Endodermal cell (in vitro differentiated cells): Measurements from ENCODE around the gene RALGPS1. TPM values are rescaled to one million over a fixed set of nuclear protein-coding genes. Genes with fewer than 3 reads are reported as not detected.

ENCODE experiments used
- DNase-seq: peaks from one replicate; pipeline ENCODE4 v3.0.0-alpha.2; 2017
- H3K27ac ChIP-seq: 2 replicates; pipeline ENCODE4 v1.5.1; 2013; ENCODE audit warnings: mild to moderate bottlenecking, low read depth, low read length, moderate library complexity
- H3K27me3 ChIP-seq: 2 replicates; pipeline ENCODE4 v1.6.1; 2013; ENCODE audit warnings: mild to moderate bottlenecking, low read length, moderate library complexity; ENCODE audit not compliant: insufficient read depth, control insufficient read depth, poor library complexity, severe bottlenecking
- H3K36me3 ChIP-seq: 2 replicates; pipeline ENCODE4 v1.7.0; 2013; ENCODE audit warnings: mild to moderate bottlenecking, low read length, moderate library complexity; ENCODE audit not compliant: control insufficient read depth, insufficient read depth
- H3K4me1 ChIP-seq: one replicate; pipeline ENCODE4 v1.7.0; 2013; ENCODE audit warnings: low read length; ENCODE audit not compliant: control insufficient read depth, insufficient read depth
- H3K4me3 ChIP-seq: 2 replicates; pipeline ENCODE4 v1.5.1; 2013; ENCODE audit warnings: mild to moderate bottlenecking, low read length, moderate library complexity
- H3K9ac ChIP-seq: 2 replicates; pipeline ENCODE4 v1.6.1; 2013; ENCODE audit warnings: mild to moderate bottlenecking, low read length, moderate library complexity; ENCODE audit not compliant: poor library complexity, severe bottlenecking; ENCODE audit errors: extremely low read depth
- H3K9me3 ChIP-seq: 2 replicates; pipeline ENCODE4 v1.6.1; 2013; ENCODE audit warnings: mild to moderate bottlenecking, low read length, moderate library complexity; ENCODE audit not compliant: control insufficient read depth
- H3K27ac Mint-ChIP-seq: 2 replicates; pipeline ENCODE4 v1.8.0; 2020; ENCODE audit warnings: mixed read lengths
- H3K27me3 Mint-ChIP-seq: 2 replicates; pipeline ENCODE4 v1.8.0; 2021; ENCODE audit warnings: mild to moderate bottlenecking, mixed read lengths; ENCODE audit not compliant: insufficient read depth
- H3K36me3 Mint-ChIP-seq: 2 replicates; pipeline ENCODE4 v1.8.0; 2020; ENCODE audit warnings: low read depth, mixed read lengths
- H3K4me1 Mint-ChIP-seq: 2 replicates; pipeline ENCODE4 v1.8.0; 2020; ENCODE audit warnings: mixed read lengths
- H3K4me3 Mint-ChIP-seq: 2 replicates; pipeline ENCODE4 v1.8.0; 2020; ENCODE audit warnings: mild to moderate bottlenecking, moderate library complexity, mixed read lengths
- H3K9me3 Mint-ChIP-seq: 2 replicates; pipeline ENCODE4 v1.8.0; 2020; ENCODE audit warnings: mild to moderate bottlenecking, mixed read lengths
- WGBS, 2 experiments: methylation state at CpG; one replicate each; pipeline versions ENCODE4 v1.1.5 to v1.1.7; 2013; ENCODE audit warnings: missing lambda C conversion rate in 2 of 2, mixed read lengths in 1 of 2; ENCODE audit not compliant: insufficient coverage in 1 of 2, insufficient read length in 1 of 2; 5-methylcytosine and 5-hydroxymethylcytosine counted together
- total RNA-seq, 2 donors: library from RNA; stranded (reverse); fragmentation: NEBNext Ultra II Directional in 1 of 2; extraction: Animal tissue kit (Norgen Biotek cat#: 25700) in 1 of 2; gene quantifications; 2 replicates in 1 of 2; 3 replicates in 1 of 2; pipeline ENCODE4 v1.2.1, GENCODE V29; 2021
- TF ChIP-seq, protein P1 (sequence below): fragments of 200-600 bp; sonication (generic); conservative IDR thresholded peaks from 2 replicates; pipeline ENCODE4 v1.5.0; 2021; ENCODE audit warnings: antibody characterized with exemption, mild to moderate bottlenecking

Gene RALGPS1
- total RNA-seq, 2 donors from 2014 or later = 23.3 to 25.0 TPM

DNA sequence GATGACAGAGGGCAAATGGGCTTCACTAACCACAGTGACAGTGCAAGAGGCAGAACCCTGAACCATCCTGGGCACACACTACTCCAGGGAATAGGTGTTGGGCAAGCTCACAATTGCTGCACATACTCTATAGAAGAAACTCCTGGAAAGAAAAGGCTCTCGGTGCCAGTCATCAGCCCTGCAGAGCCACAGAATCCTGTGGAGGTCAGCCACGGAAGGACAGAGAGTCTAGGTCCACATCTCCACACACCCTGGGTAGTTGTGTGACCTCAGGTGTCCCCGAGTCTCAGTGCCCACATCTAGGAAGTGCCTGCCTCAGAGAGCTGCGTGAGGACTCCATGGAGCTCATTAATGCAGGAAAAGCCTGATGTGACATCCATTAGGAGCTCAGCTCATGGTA, 223.9 kb downstream of the RALGPS1 start:
- Histone ChIP-seq H3K4me1 (peaks cover 10% of the 10 kb centered on the region), H3K9ac (no peak overlapping the region), H3K4me3 (no peak overlapping the region), H3K27ac (no peak overlapping the region), H3K36me3 (no peaks in the 10 kb centered on the region), H3K27me3 (no peaks in the 10 kb centered on the region), H3K9me3 (no peaks in the 10 kb centered on the region)
- Mint-ChIP-seq H3K9me3 (no peaks in the 10 kb centered on the region), H3K36me3 (no peaks in the 10 kb centered on the region), H3K4me3 (no peak overlapping the region), H3K27ac (no peak overlapping the region), H3K4me1 (peaks cover 36% of the 10 kb centered on the region), H3K27me3 (no peaks in the 10 kb centered on the region)
- WGBS, 2 experiments = 91 to 100% methylated on average over 4 of the region's 4 CpGs
- TF ChIP-seq, protein P1, sequence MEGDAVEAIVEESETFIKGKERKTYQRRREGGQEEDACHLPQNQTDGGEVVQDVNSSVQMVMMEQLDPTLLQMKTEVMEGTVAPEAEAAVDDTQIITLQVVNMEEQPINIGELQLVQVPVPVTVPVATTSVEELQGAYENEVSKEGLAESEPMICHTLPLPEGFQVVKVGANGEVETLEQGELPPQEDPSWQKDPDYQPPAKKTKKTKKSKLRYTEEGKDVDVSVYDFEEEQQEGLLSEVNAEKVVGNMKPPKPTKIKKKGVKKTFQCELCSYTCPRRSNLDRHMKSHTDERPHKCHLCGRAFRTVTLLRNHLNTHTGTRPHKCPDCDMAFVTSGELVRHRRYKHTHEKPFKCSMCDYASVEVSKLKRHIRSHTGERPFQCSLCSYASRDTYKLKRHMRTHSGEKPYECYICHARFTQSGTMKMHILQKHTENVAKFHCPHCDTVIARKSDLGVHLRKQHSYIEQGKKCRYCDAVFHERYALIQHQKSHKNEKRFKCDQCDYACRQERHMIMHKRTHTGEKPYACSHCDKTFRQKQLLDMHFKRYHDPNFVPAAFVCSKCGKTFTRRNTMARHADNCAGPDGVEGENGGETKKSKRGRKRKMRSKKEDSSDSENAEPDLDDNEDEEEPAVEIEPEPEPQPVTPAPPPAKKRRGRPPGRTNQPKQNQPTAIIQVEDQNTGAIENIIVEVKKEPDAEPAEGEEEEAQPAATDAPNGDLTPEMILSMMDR = no peak
- DNase-seq = peak; percentile 30

DNA sequence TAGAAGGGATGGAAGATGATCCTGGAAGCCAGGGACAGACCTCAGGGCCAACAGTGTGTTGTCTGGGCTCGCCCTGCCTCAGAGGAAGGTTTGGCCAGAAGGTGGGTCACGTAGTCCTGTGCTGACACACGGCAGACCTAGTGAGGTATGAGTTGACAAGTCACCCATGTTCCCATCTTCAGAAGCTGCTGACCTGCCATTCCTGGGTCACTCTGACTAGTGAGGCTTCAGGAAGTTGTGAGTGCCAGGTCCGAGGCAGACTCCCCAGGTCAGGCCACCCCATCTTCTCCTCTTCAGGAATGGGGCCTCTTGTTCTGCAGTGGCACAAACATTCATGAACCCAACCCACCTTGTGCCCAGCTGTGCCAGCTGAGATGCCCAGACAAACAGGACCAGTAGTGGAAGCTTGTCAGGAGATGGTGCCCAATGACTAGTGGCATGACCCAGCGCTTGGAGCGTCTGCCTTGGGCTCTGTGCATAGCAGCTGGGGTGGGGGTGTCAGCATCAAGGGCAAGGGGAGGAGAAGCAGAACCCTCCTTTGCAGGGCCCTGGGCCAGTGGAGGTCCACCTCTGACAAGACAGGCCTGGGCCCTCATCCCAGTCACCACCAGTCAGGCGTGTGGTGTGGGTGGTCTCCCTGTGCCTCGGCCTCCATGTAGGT, 224.6 kb downstream of the RALGPS1 start:
- peaks cover 2% of the 10 kb centered on the region for H3K4me1 ChIP-seq
- H3K36me3 Mint-ChIP-seq = no peaks in the 10 kb centered on the region
- H3K4me1 Mint-ChIP-seq = peaks cover 33% of the 10 kb centered on the region
- no peak overlapping the region for H3K9ac ChIP-seq
- H3K27me3 ChIP-seq = no peaks in the 10 kb centered on the region
- peak; percentile 42 for DNase-seq
- H3K4me3 ChIP-seq = no peak overlapping the region
- WGBS, 2 experiments = 93 to 94% methylated on average over 5 to 8 of the region's 8 CpGs
- no peak overlapping the region for H3K27ac Mint-ChIP-seq
- no peak overlapping the region for H3K4me3 Mint-ChIP-seq
- H3K9me3 Mint-ChIP-seq = no peaks in the 10 kb centered on the region
- H3K27ac ChIP-seq = no peak overlapping the region
- H3K9me3 ChIP-seq = no peaks in the 10 kb centered on the region
- H3K27me3 Mint-ChIP-seq = no peaks in the 10 kb centered on the region
- no peaks in the 10 kb centered on the region for H3K36me3 ChIP-seq
- TF ChIP-seq, protein P1 = no peak

- Histone ChIP-seq H3K27ac (no peak overlapping the region), H3K4me3 (no peak overlapping the region), H3K4me1 (no peaks in the 10 kb centered on the region), H3K9ac (no peak overlapping the region), H3K9me3 (no peaks in the 10 kb centered on the region), H3K27me3 (no peaks in the 10 kb centered on the region), H3K36me3 (no peaks in the 10 kb centered on the region)
- H3K36me3 Mint-ChIP-seq = no peaks in the 10 kb centered on the region
- no peaks in the 10 kb centered on the region for H3K27me3 Mint-ChIP-seq
- H3K4me1 Mint-ChIP-seq = peaks cover 28% of the 10 kb centered on the region
- 96 to 98% methylated on average over 5 to 6 of the region's 6 CpGs for WGBS, 2 experiments
- no peak overlapping the region for H3K27ac Mint-ChIP-seq
- TF ChIP-seq, protein P1 = no peak
- no peak for DNase-seq
- H3K4me3 Mint-ChIP-seq = no peak overlapping the region
- H3K9me3 Mint-ChIP-seq = no peaks in the 10 kb centered on the region
Observed at GRCh38 chr9:127139775-127140174, 225.2 kb downstream of the RALGPS1 start.
